ENCODE data around the gene RHBDD3. TPM values are rescaled to one million over a fixed set of nuclear protein-coding genes. Genes with fewer than 3 reads are reported as not detected.

Gene RHBDD3
- total and polyA plus RNA-seq, 9 of the 15 experiments (the other 6 are each of a cell fraction or from before 2014, with no cell fraction given): 0.32 to 35.6 (median 14.0) TPM

DNA sequence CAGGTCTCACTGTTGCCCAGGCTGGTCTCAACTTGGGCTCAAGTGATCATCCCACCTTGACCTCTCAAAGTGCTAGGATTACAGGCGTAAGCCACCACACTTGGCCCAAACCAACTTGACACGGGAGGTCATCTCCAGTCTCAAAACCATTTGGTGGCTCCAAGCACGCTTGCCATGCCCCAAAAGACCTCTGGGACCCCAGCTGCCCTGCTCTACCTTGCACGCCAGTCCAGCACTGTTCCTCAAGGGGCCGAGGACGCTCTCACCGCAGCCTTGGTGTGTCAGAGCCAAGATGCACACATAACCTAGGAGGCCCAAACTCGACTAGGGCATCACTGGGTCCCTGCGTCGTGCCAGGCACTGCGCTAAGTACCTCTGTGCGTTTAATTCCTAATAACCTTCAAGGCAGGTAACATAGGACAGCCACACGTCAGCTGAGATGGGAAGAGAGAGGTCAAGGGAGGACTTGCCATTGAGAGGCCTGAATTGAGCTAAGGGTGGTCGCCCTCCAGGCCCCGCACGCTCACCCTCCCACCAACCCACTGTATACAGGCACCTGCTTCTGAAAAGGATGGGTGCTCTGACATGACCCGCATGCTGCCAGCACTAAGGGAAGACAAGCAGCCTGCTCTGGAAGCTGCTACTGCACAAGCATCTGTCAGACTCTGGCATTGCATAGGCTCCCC, 34.1 kb upstream of the RHBDD3 start:
- no peak overlapping the region for H3K27ac ChIP-seq (ENCODE audit: extremely low read depth, low read depth, low read length)
- H3K9ac ChIP-seq (ENCODE audit: insufficient read depth in 1 of 2, low read depth in 2 of 2, low read length in 2 of 2): no peak overlapping the region
- H3K9me3 ChIP-seq (replicated peaks; ENCODE audit: control insufficient read depth, insufficient read depth, low read depth, low read length): no peaks in the 10 kb centered on the region
- FAIRE-seq (no peak), DNase-seq (ENCODE audit: extremely low read depth in 1 of 4, low spot score in 3 of 4) (no peak), ATAC-seq (no peak)
- H4K20me1 ChIP-seq (replicated peaks; ENCODE audit: control insufficient read depth, insufficient read depth, low read length): no peaks in the 10 kb centered on the region; the same call in 1 of the 2 replicates
- TF ChIP-seq, protein P1, sequence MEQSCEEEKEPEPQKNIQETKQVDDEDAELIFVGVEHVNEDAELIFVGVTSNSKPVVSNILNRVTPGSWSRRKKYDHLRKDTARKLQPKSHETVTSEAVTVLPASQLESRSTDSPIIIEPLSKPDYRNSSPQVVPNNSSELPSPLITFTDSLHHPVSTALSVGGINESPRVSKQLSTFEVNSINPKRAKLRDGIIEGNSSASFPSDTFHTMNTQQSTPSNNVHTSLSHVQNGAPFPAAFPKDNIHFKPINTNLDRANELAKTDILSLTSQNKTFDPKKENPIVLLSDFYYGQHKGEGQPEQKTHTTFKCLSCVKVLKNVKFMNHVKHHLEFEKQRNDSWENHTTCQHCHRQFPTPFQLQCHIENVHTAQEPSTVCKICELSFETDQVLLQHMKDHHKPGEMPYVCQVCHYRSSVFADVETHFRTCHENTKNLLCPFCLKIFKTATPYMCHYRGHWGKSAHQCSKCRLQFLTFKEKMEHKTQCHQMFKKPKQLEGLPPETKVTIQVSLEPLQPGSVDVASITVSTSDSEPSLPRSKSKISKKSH (CRISPR knock-in tag; IDR thresholded peaks at IDR 0.05): no peak
- TF ChIP-seq POLR2G (IDR thresholded peaks at IDR 0.05; ENCODE audit: low read depth, low read length) (peak; percentile 51), CTBP1 (IDR thresholded peaks at IDR 0.05; ENCODE audit: borderline replicate concordance) (no peak), FOS (IDR thresholded peaks at IDR 0.05; ENCODE audit: extremely low read depth, insufficient read length) (no peak)
- TF ChIP-seq, protein P2, sequence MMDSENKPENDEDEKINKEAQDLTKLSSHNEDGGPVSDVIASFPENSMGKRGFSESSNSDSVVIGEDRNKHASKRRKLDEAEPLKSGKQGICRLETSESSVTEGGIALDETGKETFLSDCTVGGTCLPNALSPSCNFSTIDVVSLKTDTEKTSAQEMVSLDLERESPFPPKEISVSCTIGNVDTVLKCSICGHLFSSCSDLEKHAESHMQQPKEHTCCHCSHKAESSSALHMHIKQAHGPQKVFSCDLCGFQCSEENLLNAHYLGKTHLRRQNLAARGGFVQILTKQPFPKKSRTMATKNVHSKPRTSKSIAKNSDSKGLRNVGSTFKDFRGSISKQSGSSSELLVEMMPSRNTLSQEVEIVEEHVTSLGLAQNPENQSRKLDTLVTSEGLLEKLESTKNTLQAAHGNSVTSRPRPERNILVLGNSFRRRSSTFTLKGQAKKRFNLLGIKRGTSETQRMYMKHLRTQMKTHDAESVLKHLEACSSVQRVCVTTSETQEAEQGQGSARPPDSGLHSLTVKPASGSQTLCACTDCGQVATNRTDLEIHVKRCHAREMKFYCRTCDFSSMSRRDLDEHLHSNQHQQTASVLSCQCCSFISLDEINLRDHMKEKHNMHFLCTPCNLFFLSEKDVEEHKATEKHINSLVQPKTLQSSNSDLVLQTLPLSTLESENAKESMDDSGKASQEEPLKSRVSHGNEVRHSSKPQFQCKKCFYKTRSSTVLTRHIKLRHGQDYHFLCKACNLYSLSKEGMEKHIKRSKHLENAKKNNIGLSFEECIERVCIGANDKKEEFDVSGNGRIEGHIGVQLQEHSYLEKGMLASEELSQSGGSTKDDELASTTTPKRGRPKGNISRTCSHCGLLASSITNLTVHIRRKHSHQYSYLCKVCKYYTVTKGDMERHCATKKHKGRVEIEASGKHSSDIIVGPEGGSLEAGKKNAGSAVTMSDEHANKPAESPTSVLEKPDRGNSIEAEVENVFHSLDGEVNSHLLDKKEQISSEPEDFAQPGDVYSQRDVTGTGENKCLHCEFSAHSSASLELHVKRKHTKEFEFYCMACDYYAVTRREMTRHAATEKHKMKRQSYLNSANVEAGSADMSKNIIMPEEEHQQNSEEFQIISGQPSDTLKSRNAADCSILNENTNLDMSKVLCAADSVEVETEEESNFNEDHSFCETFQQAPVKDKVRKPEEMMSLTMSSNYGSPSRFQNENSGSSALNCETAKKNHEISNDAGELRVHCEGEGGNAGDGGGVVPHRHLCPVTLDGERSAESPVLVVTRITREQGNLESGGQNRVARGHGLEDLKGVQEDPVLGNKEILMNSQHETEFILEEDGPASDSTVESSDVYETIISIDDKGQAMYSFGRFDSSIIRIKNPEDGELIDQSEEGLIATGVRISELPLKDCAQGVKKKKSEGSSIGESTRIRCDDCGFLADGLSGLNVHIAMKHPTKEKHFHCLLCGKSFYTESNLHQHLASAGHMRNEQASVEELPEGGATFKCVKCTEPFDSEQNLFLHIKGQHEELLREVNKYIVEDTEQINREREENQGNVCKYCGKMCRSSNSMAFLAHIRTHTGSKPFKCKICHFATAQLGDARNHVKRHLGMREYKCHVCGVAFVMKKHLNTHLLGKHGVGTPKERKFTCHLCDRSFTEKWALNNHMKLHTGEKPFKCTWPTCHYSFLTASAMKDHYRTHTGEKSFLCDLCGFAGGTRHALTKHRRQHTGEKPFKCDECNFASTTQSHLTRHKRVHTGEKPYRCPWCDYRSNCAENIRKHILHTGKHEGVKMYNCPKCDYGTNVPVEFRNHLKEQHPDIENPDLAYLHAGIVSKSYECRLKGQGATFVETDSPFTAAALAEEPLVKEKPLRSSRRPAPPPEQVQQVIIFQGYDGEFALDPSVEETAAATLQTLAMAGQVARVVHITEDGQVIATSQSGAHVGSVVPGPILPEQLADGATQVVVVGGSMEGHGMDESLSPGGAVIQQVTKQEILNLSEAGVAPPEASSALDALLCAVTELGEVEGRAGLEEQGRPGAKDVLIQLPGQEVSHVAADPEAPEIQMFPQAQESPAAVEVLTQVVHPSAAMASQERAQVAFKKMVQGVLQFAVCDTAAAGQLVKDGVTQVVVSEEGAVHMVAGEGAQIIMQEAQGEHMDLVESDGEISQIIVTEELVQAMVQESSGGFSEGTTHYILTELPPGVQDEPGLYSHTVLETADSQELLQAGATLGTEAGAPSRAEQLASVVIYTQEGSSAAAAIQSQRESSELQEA (IDR thresholded peaks at IDR 0.05; ENCODE audit: low read depth): no peak
- ChIA-PET POLR2A (interaction anchor here (0.6 to 1.2 kb wide), 3 partner anchors 16 to 33 kb away, joined by 3 to 6 read pairs (median 4); partner anchors contain the start of gene EWSR1), CTCF (ENCODE audit: low intra/inter-chr PET ratio) (no interaction called here)
- no peak overlapping the region for H2AFZ ChIP-seq (ENCODE audit: low read depth, low read length)
- no peak overlapping the region for H3K4me2 ChIP-seq (ENCODE audit: insufficient read depth, low read length)
- intact Hi-C loops (cut with micrococcal nuclease) (no loop called here), in situ Hi-C loops (cut with MboI) (no loop called here)
- H3K36me3 ChIP-seq (ENCODE audit: control insufficient read depth, insufficient read depth, low read length): peaks cover 36% of the 10 kb centered on the region
- H3K4me1 ChIP-seq (replicated peaks in 1 of 2; ENCODE audit: control insufficient read depth in 2 of 2, insufficient read depth in 2 of 2, low read length in 2 of 2): peaks cover 7 to 50% of the 10 kb centered on the region in 2 experiments
- no peaks in the 10 kb centered on the region for H3K9me1 ChIP-seq (ENCODE audit: control insufficient read depth, insufficient read depth, low read length)
- no peaks in the 10 kb centered on the region for H3K79me2 ChIP-seq (ENCODE audit: control insufficient read depth, insufficient read depth, low read length)
- no peak overlapping the region for H3K4me3 ChIP-seq
- no peaks in the 10 kb centered on the region for H3K27me3 ChIP-seq (ENCODE audit: control insufficient read depth in 2 of 2, insufficient read depth in 2 of 2, low read length in 2 of 2)
- BruUV-seq (replicated peaks): no TSS peak
- WGBS (ENCODE audit: insufficient coverage, low coverage, missing lambda C conversion rate): 84% methylated on average over 16 of the region's 17 CpGs

Data from K562 (cell line).